Measurements from ENCODE around the gene KMO.

KMO gene

GRCh38 chr1:241488739-241489138, 43.4 kb upstream of the KMO start:
- Histone ChIP-seq H3K4ac (ENCODE audit: low read depth in 1 of 2, low read length in 2 of 2) (no peak overlapping the region), H3K9me3 (ENCODE audit: control insufficient read depth, low read length) (no peaks in the 10 kb centered on the region), H3K36me3 (ENCODE audit: control insufficient read depth in 1 of 2, insufficient read depth in 2 of 2, low read depth in 1 of 2, low read length in 2 of 2) (peaks cover 0 to 7% of the 10 kb centered on the region in 2 experiments), H3K79me1 (replicated peaks; ENCODE audit: low read length, poor library complexity, severe bottlenecking) (no peaks in the 10 kb centered on the region), H3K4me2 (ENCODE audit: low read length, poor library complexity, severe bottlenecking) (no peak overlapping the region), H2BK120ac (ENCODE audit: low read depth, low read length) (no peak overlapping the region), H2BK15ac (ENCODE audit: low read depth, poor library complexity, severe bottlenecking) (no peak overlapping the region), H3K23ac (ENCODE audit: low read length in 2 of 2) (no peak overlapping the region), H3K14ac (ENCODE audit: low read length in 2 of 2) (no peak overlapping the region), H2AFZ (ENCODE audit: low read depth, low read length) (no peak overlapping the region), H3K27me3 (ENCODE audit: control insufficient read depth in 1 of 2, insufficient read depth in 1 of 2, low read length in 2 of 2) (no peaks in the 10 kb centered on the region), H3K4me3 (ENCODE audit: insufficient read depth in 1 of 2, low read depth in 1 of 2, low read length in 2 of 2) (no peak overlapping the region), H2AK5ac (ENCODE audit: low read length, severe bottlenecking) (no peak overlapping the region), H2BK12ac (ENCODE audit: low read length in 2 of 2) (no peak overlapping the region), H3K27ac (ENCODE audit: low read length, poor library complexity, severe bottlenecking) (no peak overlapping the region), H4K8ac (ENCODE audit: low read length) (no peak overlapping the region), H3K18ac (ENCODE audit: low read depth in 1 of 2, low read length in 2 of 2) (no peak overlapping the region), H3K4me1 (ENCODE audit: control insufficient read depth, insufficient read depth, low read depth, low read length) (no peaks in the 10 kb centered on the region), H4K91ac (ENCODE audit: low read length) (no peak overlapping the region), H3K9ac (ENCODE audit: low read length) (no peak overlapping the region), H2BK5ac (ENCODE audit: low read depth, low read length, poor library complexity, severe bottlenecking) (no peak overlapping the region)
- no CpG with 5 or more reads among the region's 1 CpG for WGBS
- no peak for DNase-seq

GRCh38 chr1:241495741-241496140, 36.4 kb upstream of the KMO start:
- Histone ChIP-seq H3K27ac (ENCODE audit: low read length, poor library complexity, severe bottlenecking) (no peak overlapping the region), H2AK5ac (ENCODE audit: low read length, severe bottlenecking) (no peak overlapping the region), H3K79me1 (replicated peaks; ENCODE audit: low read length, poor library complexity, severe bottlenecking) (peaks cover 4% of the 10 kb centered on the region), H3K36me3 (ENCODE audit: control insufficient read depth in 1 of 2, insufficient read depth in 2 of 2, low read depth in 1 of 2, low read length in 2 of 2) (peaks cover 10 to 66% of the 10 kb centered on the region in 2 experiments), H3K23ac (ENCODE audit: low read length in 2 of 2) (no peak overlapping the region), H2BK15ac (ENCODE audit: low read depth, poor library complexity, severe bottlenecking) (no peak overlapping the region), H2BK120ac (ENCODE audit: low read depth, low read length) (no peak overlapping the region), H3K14ac (ENCODE audit: low read length in 2 of 2) (no peak overlapping the region), H3K27me3 (ENCODE audit: control insufficient read depth in 1 of 2, insufficient read depth in 1 of 2, low read length in 2 of 2) (no peaks in the 10 kb centered on the region), H3K4ac (ENCODE audit: low read depth in 1 of 2, low read length in 2 of 2) (no peak overlapping the region), H2BK5ac (ENCODE audit: low read depth, low read length, poor library complexity, severe bottlenecking) (no peak overlapping the region), H2BK12ac (ENCODE audit: low read length in 2 of 2) (no peak overlapping the region), H4K8ac (ENCODE audit: low read length) (no peak overlapping the region), H2AFZ (ENCODE audit: low read depth, low read length) (no peak overlapping the region), H3K9me3 (ENCODE audit: control insufficient read depth, low read length) (no peaks in the 10 kb centered on the region), H3K4me3 (ENCODE audit: insufficient read depth in 1 of 2, low read depth in 1 of 2, low read length in 2 of 2) (no peak overlapping the region), H3K4me2 (ENCODE audit: low read length, poor library complexity, severe bottlenecking) (no peak overlapping the region), H3K18ac (ENCODE audit: low read depth in 1 of 2, low read length in 2 of 2) (no peak overlapping the region), H3K4me1 (ENCODE audit: control insufficient read depth, insufficient read depth, low read depth, low read length) (no peaks in the 10 kb centered on the region), H3K9ac (ENCODE audit: low read length) (no peak overlapping the region), H4K91ac (ENCODE audit: low read length) (no peak overlapping the region)
- no peak for DNase-seq
- 97% methylated on average over 5 of the region's 5 CpGs for WGBS

- WGBS = 92% methylated on average over 2 of the region's 2 CpGs
- Histone ChIP-seq H2BK12ac (ENCODE audit: low read length in 2 of 2) (no peak overlapping the region), H2BK120ac (ENCODE audit: low read depth, low read length) (no peak overlapping the region), H3K18ac (ENCODE audit: low read depth in 1 of 2, low read length in 2 of 2) (no peak overlapping the region), H4K8ac (ENCODE audit: low read length) (no peak overlapping the region), H2BK5ac (ENCODE audit: low read depth, low read length, poor library complexity, severe bottlenecking) (no peak overlapping the region), H2AK5ac (ENCODE audit: low read length, severe bottlenecking) (no peak overlapping the region), H4K91ac (ENCODE audit: low read length) (no peak overlapping the region), H3K4ac (ENCODE audit: low read depth in 1 of 2, low read length in 2 of 2) (no peak overlapping the region), H3K4me3 (ENCODE audit: insufficient read depth in 1 of 2, low read depth in 1 of 2, low read length in 2 of 2) (no peak overlapping the region), H3K27ac (ENCODE audit: low read length, poor library complexity, severe bottlenecking) (no peak overlapping the region), H3K9me3 (ENCODE audit: control insufficient read depth, low read length) (no peaks in the 10 kb centered on the region), H3K4me2 (ENCODE audit: low read length, poor library complexity, severe bottlenecking) (no peak overlapping the region), H2AFZ (ENCODE audit: low read depth, low read length) (no peak overlapping the region), H2BK15ac (ENCODE audit: low read depth, poor library complexity, severe bottlenecking) (no peak overlapping the region), H3K4me1 (ENCODE audit: control insufficient read depth, insufficient read depth, low read depth, low read length) (no peaks in the 10 kb centered on the region), H3K14ac (ENCODE audit: low read length in 2 of 2) (no peak overlapping the region), H3K9ac (ENCODE audit: low read length) (peak overlapping the region; percentile 1), H3K36me3 (ENCODE audit: control insufficient read depth in 1 of 2, insufficient read depth in 2 of 2, low read depth in 1 of 2, low read length in 2 of 2) (peaks cover 20 to 84% of the 10 kb centered on the region in 2 experiments), H3K23ac (ENCODE audit: low read length in 2 of 2) (no peak overlapping the region), H3K27me3 (ENCODE audit: control insufficient read depth in 1 of 2, insufficient read depth in 1 of 2, low read length in 2 of 2) (no peaks in the 10 kb centered on the region), H3K79me1 (replicated peaks; ENCODE audit: low read length, poor library complexity, severe bottlenecking) (peaks cover 7% of the 10 kb centered on the region)
- peak; percentile 44 for DNase-seq
Observed at GRCh38 chr1:241499910-241500309, 32.3 kb upstream of the KMO start.

- no peak overlapping the region for H2BK120ac ChIP-seq (ENCODE audit: low read depth, low read length)
- no peak overlapping the region for H3K4ac ChIP-seq (ENCODE audit: low read depth in 1 of 2, low read length in 2 of 2)
- no peak overlapping the region for H2BK12ac ChIP-seq (ENCODE audit: low read length in 2 of 2)
- H2AK5ac ChIP-seq (ENCODE audit: low read length, severe bottlenecking) = no peak overlapping the region
- no peak overlapping the region for H4K8ac ChIP-seq (ENCODE audit: low read length)
- H3K79me1 ChIP-seq (replicated peaks; ENCODE audit: low read length, poor library complexity, severe bottlenecking) = peaks cover 9% of the 10 kb centered on the region
- no peaks in the 10 kb centered on the region for H3K27me3 ChIP-seq (ENCODE audit: control insufficient read depth in 1 of 2, insufficient read depth in 1 of 2, low read length in 2 of 2)
- no peak overlapping the region for H3K4me3 ChIP-seq (ENCODE audit: insufficient read depth in 1 of 2, low read depth in 1 of 2, low read length in 2 of 2)
- H4K91ac ChIP-seq (ENCODE audit: low read length) = no peak overlapping the region
- 97% methylated on average over 6 of the region's 6 CpGs for WGBS
- no peak overlapping the region for H3K23ac ChIP-seq (ENCODE audit: low read length in 2 of 2)
- H2BK5ac ChIP-seq (ENCODE audit: low read depth, low read length, poor library complexity, severe bottlenecking) = no peak overlapping the region
- H3K9me3 ChIP-seq (ENCODE audit: control insufficient read depth, low read length) = no peaks in the 10 kb centered on the region
- no peak overlapping the region for H2BK15ac ChIP-seq (ENCODE audit: low read depth, poor library complexity, severe bottlenecking)
- H3K4me1 ChIP-seq (ENCODE audit: control insufficient read depth, insufficient read depth, low read depth, low read length) = no peaks in the 10 kb centered on the region
- no peak overlapping the region for H2AFZ ChIP-seq (ENCODE audit: low read depth, low read length)
- no peak overlapping the region for H3K14ac ChIP-seq (ENCODE audit: low read length in 2 of 2)
- H3K27ac ChIP-seq (ENCODE audit: low read length, poor library complexity, severe bottlenecking) = no peak overlapping the region
- H3K9ac ChIP-seq (ENCODE audit: low read length) = no peak overlapping the region
- peaks cover 13 to 83% of the 10 kb centered on the region in 2 experiments for H3K36me3 ChIP-seq (ENCODE audit: control insufficient read depth in 1 of 2, insufficient read depth in 2 of 2, low read depth in 1 of 2, low read length in 2 of 2)
- H3K4me2 ChIP-seq (ENCODE audit: low read length, poor library complexity, severe bottlenecking) = no peak overlapping the region
- DNase-seq = no peak
- no peak overlapping the region for H3K18ac ChIP-seq (ENCODE audit: low read depth in 1 of 2, low read length in 2 of 2)
Observed at GRCh38 chr1:241503444-241503843, 28.7 kb upstream of the KMO start.

All from mesenchymal stem cell (in vitro differentiated cells and primary cell).